GM12801 (cell line): Measurements from ENCODE around the gene HAUS3.

Experiments used
- CTCF ChIP-seq: IDR thresholded peaks from one replicate; pipeline ENCODE4 v1.5.1; 2011; ENCODE audit warnings: control low read depth; ENCODE audit not compliant: insufficient read length; ENCODE audit errors: extremely low read depth

Gene HAUS3

GRCh38 chr4:2265113-2266110 is 23.5 kb upstream of the HAUS3 start:
- TF ChIP-seq CTCF: no peak

DNA sequence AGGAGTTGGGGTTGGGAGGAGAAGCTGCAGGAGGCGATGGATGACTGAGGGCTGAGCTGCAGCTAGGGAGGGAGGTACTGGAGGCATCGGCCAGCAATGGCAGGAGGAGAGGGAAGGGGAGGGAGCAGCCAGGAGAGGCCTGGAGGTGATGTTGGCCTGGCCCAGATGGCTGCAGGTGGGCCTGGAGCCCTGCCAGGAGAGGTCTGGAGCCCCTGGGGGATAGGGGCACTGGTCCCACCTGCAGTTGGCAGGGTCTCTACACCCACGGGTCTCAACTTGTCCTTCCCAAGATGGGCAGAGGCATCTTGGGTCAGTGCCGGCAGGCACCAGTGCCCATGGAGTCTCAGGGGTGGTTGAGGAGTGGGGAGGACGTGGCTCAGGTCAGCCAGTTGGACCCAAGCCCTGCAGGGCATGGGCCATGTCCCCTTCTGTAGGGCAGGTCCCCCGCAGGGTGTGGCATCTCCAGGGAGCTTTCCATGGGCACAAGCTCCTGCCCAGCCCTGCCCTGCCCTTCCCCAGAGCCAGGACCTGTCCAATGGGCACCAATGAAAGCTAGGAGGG is 22.6 kb upstream of the HAUS3 start:
- no peak for TF ChIP-seq CTCF

DNA sequence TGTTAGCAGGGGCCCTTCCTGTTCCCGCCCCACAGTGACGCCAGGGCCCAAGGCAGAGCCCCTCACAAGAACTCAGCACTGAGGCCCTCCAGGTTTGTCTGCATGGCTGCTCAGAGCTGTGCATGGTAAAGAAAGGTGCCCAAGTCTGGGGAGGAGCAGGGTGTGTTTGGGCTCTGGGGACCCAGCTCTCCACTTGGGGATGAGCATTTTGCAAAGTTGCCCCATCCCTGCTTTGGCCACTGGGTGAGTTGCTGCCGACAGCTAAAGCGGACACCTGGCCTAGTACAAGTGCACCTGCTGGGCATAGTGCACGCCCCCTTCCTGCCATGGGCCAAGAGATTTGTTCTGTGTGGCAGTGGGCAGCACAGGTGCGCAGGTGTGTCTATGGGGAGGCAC is 22.0 kb upstream of the HAUS3 start:
- TF ChIP-seq CTCF: no peak

GRCh38 chr4:2262944-2263250 is 21.0 kb upstream of the HAUS3 start:
- TF ChIP-seq CTCF: no peak

DNA sequence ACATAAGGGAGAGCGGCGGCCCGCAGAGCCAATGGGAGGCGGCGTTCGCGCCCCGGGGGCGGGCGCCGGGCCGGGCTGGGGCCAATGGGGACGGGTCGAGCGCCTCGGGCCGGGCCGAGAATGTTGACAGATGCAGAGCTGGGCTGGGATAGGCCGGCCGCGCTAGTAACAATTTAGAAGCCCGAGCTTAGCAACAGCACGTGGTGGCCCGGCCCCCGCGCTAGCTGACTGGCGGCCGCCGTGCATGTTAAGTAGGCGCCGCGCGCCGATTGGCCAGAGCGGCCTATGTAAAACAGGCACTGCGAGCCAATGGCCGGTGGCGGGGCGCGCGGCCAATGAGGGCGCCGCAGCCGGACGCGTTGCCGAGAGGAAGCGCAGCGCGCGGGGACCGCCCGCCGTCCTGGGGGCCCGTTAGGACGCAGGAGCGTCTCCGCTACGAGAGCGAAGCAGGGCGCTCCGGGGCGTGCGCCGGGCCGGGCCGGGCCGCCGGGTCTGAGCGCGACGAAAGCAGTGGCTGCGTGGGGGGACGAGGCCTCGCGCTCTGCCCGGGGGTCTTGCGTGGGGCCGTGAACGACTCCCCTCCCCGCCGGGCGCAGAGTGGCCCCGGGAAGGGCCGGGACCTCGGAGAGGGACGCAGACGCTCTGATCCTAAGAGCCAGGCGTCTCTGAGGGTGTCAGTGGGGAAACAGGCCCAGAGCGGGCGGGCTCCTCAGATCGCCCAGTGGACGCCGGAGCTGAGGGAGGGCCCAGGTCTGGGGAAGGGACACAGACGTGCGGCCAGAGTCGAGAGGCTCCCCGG is 20.4 kb upstream of the HAUS3 start:
- no peak for TF ChIP-seq CTCF

GRCh38 chr4:2261853-2262144 is 19.9 kb upstream of the HAUS3 start, which contains the start of gene MXD4:
Gene MXD4 (minus strand): TSS chr4:2262109. CDS start chr4:2261980, 129 bp downstream.
- TF ChIP-seq CTCF: no peak

- TF ChIP-seq CTCF: no peak
These were observed 19.4 kb upstream of the HAUS3 start for GRCh38 chr4:2261110-2261852.
